ENCODE measurements around the gene ASPDH.

ASPDH gene

GRCh38 chr19:50508843-50509190 is 4.9 kb downstream of the ASPDH start:
- FAIRE-seq = no peak
- DNase-seq (ENCODE audit: insufficient read length, low spot score) = no peak
- TF ChIP-seq POLR2AphosphoS5 (IDR thresholded peaks at IDR 0.05; ENCODE audit: low read depth, low read length) = no peak
- TF ChIP-seq POU2F2 (IDR thresholded peaks at IDR 0.05; ENCODE audit: low read depth, low read length) = no peak
- TF ChIP-seq POLR2A (IDR thresholded peaks at IDR 0.05; ENCODE audit: low read depth, low read length) = no peak
- TF ChIP-seq TAF1 (IDR thresholded peaks at IDR 0.05; ENCODE audit: low read depth, low read length) = no peak
- no peak for TF ChIP-seq SPI1 (IDR thresholded peaks at IDR 0.05; ENCODE audit: low read depth, low read length)
- TF ChIP-seq PAX5 (IDR thresholded peaks at IDR 0.05; ENCODE audit: insufficient read depth, low read length, severe bottlenecking) = no peak

GRCh38 chr19:50507376-50507775 is 6.3 kb downstream of the ASPDH start:
- TF ChIP-seq POLR2A (IDR thresholded peaks at IDR 0.05; ENCODE audit: low read depth, low read length) (no peak), POU2F2 (IDR thresholded peaks at IDR 0.05; ENCODE audit: low read depth, low read length) (no peak), TAF1 (IDR thresholded peaks at IDR 0.05; ENCODE audit: low read depth, low read length) (no peak), SPI1 (IDR thresholded peaks at IDR 0.05; ENCODE audit: low read depth, low read length) (no peak), POLR2AphosphoS5 (IDR thresholded peaks at IDR 0.05; ENCODE audit: low read depth, low read length) (no peak), PAX5 (IDR thresholded peaks at IDR 0.05; ENCODE audit: insufficient read depth, low read length, severe bottlenecking) (no peak)
- DNase-seq (ENCODE audit: insufficient read length, low spot score) = no peak
- FAIRE-seq = no peak

- FAIRE-seq (no peak), DNase-seq (ENCODE audit: insufficient read length, low spot score) (no peak)
- TF ChIP-seq TAF1 (IDR thresholded peaks at IDR 0.05; ENCODE audit: low read depth, low read length) (no peak), POU2F2 (IDR thresholded peaks at IDR 0.05; ENCODE audit: low read depth, low read length) (no peak), POLR2A (IDR thresholded peaks at IDR 0.05; ENCODE audit: low read depth, low read length) (no peak), POLR2AphosphoS5 (IDR thresholded peaks at IDR 0.05; ENCODE audit: low read depth, low read length) (no peak), PAX5 (IDR thresholded peaks at IDR 0.05; ENCODE audit: insufficient read depth, low read length, severe bottlenecking) (no peak), SPI1 (IDR thresholded peaks at IDR 0.05; ENCODE audit: low read depth, low read length) (no peak)
Observed at GRCh38 chr19:50506700-50507099, 7.0 kb downstream of the ASPDH start.

- no peak for FAIRE-seq
- TF ChIP-seq PAX5 (IDR thresholded peaks at IDR 0.05; ENCODE audit: insufficient read depth, low read length, severe bottlenecking) = no peak
- no peak for TF ChIP-seq SPI1 (IDR thresholded peaks at IDR 0.05; ENCODE audit: low read depth, low read length)
- no peak for TF ChIP-seq POU2F2 (IDR thresholded peaks at IDR 0.05; ENCODE audit: low read depth, low read length)
- no peak for TF ChIP-seq POLR2A (IDR thresholded peaks at IDR 0.05; ENCODE audit: low read depth, low read length)
- no peak for TF ChIP-seq POLR2AphosphoS5 (IDR thresholded peaks at IDR 0.05; ENCODE audit: low read depth, low read length)
- no peak for TF ChIP-seq TAF1 (IDR thresholded peaks at IDR 0.05; ENCODE audit: low read depth, low read length)
- DNase-seq (ENCODE audit: insufficient read length, low spot score) = no peak
Observed at GRCh38 chr19:50505856-50506611, 7.7 kb downstream of the ASPDH start.

GRCh38 chr19:50501568-50502475 is 11.9 kb downstream of the ASPDH start:
- DNase-seq (ENCODE audit: insufficient read length, low spot score) = no peak
- TF ChIP-seq POLR2AphosphoS5 (IDR thresholded peaks at IDR 0.05; ENCODE audit: low read depth, low read length) (no peak), POLR2A (IDR thresholded peaks at IDR 0.05; ENCODE audit: low read depth, low read length) (no peak), SPI1 (IDR thresholded peaks at IDR 0.05; ENCODE audit: low read depth, low read length) (no peak), PAX5 (IDR thresholded peaks at IDR 0.05; ENCODE audit: insufficient read depth, low read length, severe bottlenecking) (no peak), POU2F2 (IDR thresholded peaks at IDR 0.05; ENCODE audit: low read depth, low read length) (no peak), TAF1 (IDR thresholded peaks at IDR 0.05; ENCODE audit: low read depth, low read length) (no peak)
- FAIRE-seq = no peak

- FAIRE-seq (no peak), DNase-seq (ENCODE audit: insufficient read length, low spot score) (no peak)
- TF ChIP-seq PAX5 (IDR thresholded peaks at IDR 0.05; ENCODE audit: insufficient read depth, low read length, severe bottlenecking) = no peak
Observed at GRCh38 chr19:50501186-50501567, 12.5 kb downstream of the ASPDH start.

- TF ChIP-seq PAX5 (IDR thresholded peaks at IDR 0.05; ENCODE audit: insufficient read depth, low read length, severe bottlenecking) (no peak), SPI1 (IDR thresholded peaks at IDR 0.05; ENCODE audit: low read depth, low read length) (no peak), POLR2A (IDR thresholded peaks at IDR 0.05; ENCODE audit: low read depth, low read length) (no peak), POLR2AphosphoS5 (IDR thresholded peaks at IDR 0.05; ENCODE audit: low read depth, low read length) (no peak), POU2F2 (IDR thresholded peaks at IDR 0.05; ENCODE audit: low read depth, low read length) (no peak)
- DNase-seq (ENCODE audit: insufficient read length, low spot score) = no peak
- FAIRE-seq = no peak
Observed at GRCh38 chr19:50500753-50501151, 13.0 kb downstream of the ASPDH start.

- no peak for FAIRE-seq
- no peak for TF ChIP-seq PAX5 (IDR thresholded peaks at IDR 0.05; ENCODE audit: insufficient read depth, low read length, severe bottlenecking)
- no peak for TF ChIP-seq POLR2AphosphoS5 (IDR thresholded peaks at IDR 0.05; ENCODE audit: low read depth, low read length)
- no peak for TF ChIP-seq POLR2A (IDR thresholded peaks at IDR 0.05; ENCODE audit: low read depth, low read length)
- TF ChIP-seq SPI1 (IDR thresholded peaks at IDR 0.05; ENCODE audit: low read depth, low read length) = no peak
- TF ChIP-seq POU2F2 (IDR thresholded peaks at IDR 0.05; ENCODE audit: low read depth, low read length) = no peak
- no peak for TF ChIP-seq TAF1 (IDR thresholded peaks at IDR 0.05; ENCODE audit: low read depth, low read length)
- no peak for DNase-seq (ENCODE audit: insufficient read length, low spot score)
Observed at GRCh38 chr19:50500060-50500752, 13.5 kb downstream of the ASPDH start.

Measured in GM12891 (cell line).